Activated T-helper 9 cell treated with anti-CD3 and anti-CD28 coated beads, Interleukin-2, amount 50 U/mL, for 16 hours (primary cell): Measurements from ENCODE around the gene CERS1.

Source experiments
- DNase-seq: peaks from one replicate; pipeline ENCODE4 v3.0.0-alpha.2; 2020; ENCODE audit warnings: low read depth

Gene CERS1, protein sequence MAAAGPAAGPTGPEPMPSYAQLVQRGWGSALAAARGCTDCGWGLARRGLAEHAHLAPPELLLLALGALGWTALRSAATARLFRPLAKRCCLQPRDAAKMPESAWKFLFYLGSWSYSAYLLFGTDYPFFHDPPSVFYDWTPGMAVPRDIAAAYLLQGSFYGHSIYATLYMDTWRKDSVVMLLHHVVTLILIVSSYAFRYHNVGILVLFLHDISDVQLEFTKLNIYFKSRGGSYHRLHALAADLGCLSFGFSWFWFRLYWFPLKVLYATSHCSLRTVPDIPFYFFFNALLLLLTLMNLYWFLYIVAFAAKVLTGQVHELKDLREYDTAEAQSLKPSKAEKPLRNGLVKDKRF

DNA sequence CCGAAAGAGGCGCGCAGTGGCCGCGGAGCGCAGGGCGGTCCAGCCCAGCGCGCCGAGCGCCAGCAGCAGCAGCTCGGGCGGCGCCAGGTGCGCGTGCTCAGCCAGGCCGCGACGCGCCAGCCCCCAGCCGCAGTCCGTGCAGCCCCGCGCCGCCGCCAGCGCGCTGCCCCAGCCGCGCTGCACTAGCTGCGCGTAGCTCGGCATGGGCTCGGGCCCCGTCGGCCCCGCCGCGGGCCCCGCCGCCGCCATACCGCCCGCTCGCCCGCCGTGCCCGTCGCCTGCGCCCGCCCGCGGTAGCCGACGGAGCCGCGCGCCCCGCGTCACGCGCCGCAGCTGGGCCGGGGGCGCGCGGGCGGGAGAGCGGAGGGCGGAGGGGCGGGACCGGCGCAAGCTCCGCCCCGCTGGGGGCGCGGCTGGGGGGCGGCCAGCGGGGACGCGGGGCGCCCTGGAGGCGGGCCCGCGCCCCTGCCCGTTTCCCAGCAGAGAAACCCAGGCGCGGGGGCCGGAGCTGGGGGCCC, at the start of gene CERS1:
TSS of gene CERS1 (minus strand) at position 335 of the 518 bp plus-strand sequence. CDS start at position 249, 86 bp downstream.
- DNase-seq, result no peak

DNA sequence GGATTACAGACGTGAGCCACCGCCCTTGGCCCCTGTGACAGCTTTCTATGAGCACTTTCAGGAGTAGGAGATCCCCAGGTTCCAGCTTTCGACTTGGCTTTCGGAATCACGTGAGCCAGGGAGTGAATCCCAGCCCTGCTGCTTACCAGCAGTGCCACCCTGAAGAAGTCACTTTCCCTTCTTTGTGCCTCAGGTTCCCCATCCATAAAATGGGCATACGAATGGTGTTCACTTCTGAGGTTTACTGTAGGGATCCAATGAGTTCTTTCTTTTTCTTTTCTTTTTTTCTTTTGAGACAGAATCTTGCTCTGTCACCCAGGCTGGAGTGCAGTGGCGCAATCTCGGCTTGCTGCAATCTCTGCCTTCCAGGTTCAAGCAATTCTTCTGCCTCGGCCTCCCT, 49.3 kb upstream of the CERS1 start:
- no peak for DNase-seq

GRCh38 chr19:18943465-18943864, 47.5 kb upstream of the CERS1 start:
- DNase-seq, result no peak

DNA sequence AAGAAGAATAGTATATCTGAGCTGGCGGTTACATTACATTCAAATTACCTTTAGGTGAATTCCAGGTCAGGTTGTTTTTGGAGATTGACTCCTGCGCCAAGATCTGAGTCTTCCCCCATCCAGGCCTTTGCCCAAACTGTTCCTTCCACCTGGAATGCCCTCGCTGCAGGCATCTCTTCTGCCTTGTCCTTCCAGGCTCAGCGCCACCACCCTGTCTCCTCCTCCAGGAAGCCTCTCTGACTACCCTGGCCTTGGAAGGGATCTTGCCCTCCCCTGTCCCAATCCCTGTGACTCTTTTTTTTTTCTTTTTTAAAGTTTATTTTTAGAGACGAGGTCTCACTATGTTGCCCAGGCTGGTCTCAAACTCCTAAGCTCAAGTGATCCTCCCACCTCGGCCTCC, 46.7 kb upstream of the CERS1 start:
- DNase-seq, result no peak

DNA sequence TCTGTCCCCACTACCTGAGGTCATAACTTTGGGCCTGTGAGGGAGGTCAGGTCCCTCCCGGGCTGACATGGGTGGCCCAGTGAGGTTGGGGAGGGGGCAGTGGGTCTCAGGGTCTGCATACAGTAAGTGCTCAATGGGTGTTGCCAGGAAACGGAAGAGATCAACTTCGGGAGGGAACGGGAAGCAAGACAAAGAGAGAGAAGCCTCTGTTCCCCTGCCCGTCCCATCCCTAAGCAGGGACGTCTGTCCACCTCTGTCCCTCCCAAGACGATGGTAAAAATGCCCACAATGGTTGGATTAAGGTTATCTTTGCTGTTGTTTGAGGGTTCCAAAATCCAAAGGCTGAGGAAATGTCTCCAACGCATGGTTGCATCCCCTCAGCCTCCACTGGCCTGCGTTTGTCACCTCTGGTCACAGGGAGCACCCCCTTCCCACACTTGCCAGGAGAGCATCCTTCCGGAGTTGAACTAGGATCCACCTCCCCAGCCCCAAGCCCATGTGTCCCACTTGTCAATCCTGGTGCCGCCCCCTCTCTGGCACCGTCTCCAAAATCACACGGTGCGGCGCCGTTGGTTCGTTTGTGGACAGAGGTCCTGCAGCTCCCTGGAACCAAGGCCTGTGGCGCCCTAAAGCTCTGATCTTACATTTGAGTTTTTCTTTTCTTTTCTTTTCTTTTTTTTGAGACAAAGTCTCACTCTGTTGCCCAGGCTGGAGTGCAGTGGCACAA, 45.8 kb upstream of the CERS1 start:
- DNase-seq, result no peak

GRCh38 chr19:18940769-18941627, 45.0 kb upstream of the CERS1 start, which contains the start of gene HOMER3:
TSS of gene HOMER3 (minus strand) at chr19:18941217. CDS start at chr19:18938982, 2,235 bp downstream.
- peak; percentile 71 for DNase-seq

- no peak for DNase-seq
Observed at GRCh38 chr19:18939922-18940768, 44.2 kb upstream of the CERS1 start.

DNA sequence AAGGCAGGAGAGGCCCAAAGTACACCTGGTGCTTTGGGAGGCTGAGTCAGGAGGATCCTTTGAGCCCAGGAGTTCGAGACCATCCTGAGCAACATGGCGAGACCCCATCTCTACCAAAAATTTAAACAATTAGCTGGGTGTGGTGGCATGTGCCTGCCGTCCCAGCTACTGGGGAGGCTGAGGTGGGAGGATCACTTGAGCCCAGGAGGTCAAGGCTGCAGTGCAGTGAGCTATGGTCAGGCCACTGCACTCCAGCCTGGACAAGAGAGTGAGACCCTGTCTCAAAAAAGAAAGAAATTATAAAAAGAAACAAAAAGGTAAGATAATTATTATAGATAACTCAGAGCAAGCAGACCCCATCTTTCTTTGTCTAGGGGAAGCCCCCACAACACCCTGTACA, 43.2 kb upstream of the CERS1 start:
- DNase-seq, result no peak

- DNase-seq, result no peak
Observed at GRCh38 chr19:18933297-18933696, 37.3 kb upstream of the CERS1 start.

DNA sequence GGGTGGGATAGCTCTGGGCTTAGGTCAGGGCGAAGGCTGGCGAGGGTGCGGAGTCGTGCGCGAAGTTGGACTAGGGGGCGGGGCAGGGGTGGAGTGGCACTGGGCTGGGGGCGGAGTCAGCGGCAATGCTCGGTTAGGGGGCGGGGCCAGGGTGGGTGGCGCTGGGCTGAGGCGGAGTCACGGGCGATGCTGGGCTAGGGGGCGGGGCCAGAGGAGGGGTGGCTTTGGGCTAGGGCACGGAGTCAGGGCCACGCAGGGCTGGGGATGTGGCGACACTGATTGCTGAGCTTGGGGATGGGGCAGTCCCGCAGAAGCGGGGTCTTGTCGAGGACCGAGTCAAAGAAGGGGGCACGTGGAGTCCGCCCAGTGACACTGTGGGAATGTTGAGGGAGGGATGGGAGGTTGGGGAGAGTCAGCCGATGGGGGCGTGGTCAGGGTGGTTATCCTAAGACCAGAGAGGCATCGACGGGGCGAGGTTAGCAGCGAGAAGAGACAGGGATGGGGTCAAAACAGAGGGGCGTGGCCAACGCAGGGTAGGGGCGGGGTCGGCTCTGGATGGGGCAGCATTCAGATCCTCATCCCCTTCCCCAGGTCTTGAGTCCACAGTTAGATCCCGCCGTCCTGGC, 36.4 kb upstream of the CERS1 start:
- DNase-seq, result peak; percentile 75

- no peak for DNase-seq
Observed at GRCh38 chr19:18931316-18932162, 35.6 kb upstream of the CERS1 start.

- no peak for DNase-seq
Observed at GRCh38 chr19:18929311-18929710, 33.4 kb upstream of the CERS1 start.

DNA sequence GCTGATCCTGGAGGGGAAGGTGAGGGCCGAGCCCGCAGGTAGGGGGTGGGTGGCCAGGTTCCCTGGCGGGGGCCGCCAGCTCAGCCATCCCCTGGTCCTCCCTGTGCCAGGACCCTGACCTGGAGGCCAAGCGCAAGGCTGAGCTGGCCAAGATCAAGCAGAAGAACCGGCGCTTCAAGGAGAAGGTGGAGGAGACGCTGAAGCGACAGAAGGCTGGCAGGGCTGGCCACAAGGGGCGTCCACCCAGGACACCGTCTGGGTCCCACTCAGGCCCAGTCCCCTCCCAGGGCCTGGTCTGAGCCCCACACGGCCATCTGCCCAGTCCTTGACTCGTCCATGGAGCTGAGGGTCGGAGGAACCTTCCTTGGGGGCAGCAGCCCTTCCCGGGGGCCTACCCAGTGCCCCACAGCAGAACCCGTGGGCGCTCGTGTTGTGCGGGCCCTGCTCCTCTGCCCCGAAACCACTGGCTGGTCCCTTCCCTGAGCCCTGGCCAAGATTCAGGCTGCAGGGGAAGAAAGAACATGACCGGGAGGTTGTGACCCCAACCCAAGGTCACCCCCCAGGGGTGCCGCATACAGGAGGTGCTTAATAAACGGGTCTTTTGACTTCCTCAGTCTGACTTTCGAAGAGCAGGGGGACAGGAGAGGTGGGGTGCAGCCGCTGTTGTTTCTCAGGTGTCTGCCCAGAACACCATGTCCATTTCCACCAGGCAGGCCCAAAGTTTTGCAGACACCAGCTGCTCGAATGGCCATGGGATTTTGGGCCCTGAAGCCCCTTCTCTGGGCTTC, 32.3 kb upstream of the CERS1 start:
- no peak for DNase-seq

DNA sequence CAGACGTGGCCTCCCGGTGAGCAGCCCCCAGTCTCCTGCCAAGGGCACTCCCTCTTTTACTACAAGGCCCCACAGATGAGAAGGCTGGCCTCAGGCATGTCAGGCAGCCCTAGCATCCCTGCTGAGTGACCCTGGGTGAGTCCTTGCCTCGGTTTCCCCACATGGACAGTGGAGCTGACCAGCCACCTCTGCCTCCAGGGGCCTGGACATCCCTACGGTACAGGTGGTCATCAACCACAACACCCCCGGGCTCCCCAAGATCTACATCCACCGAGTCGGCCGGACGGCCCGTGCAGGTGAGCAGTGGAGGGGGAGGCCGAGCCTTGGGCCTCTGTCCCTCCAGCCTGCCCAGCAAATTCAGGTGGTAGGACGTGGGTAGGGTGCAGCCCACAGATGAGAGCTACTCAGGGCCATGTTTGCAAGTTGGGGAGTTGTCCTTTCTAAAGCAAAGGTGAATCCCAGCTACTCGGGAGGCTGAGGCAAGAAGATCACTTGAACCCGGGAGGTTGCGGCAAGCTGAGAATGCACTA, 28.8 kb upstream of the CERS1 start:
- no peak for DNase-seq

- DNase-seq, result no peak
Observed at GRCh38 chr19:18922228-18922985, 26.4 kb upstream of the CERS1 start.

- DNase-seq, result no peak
Observed at GRCh38 chr19:18921593-18921992, 25.6 kb upstream of the CERS1 start.

GRCh38 chr19:18920400-18920799, 24.4 kb upstream of the CERS1 start:
- DNase-seq, result no peak

GRCh38 chr19:18919900-18920214, 23.9 kb upstream of the CERS1 start:
- DNase-seq, result no peak
